Lung (tissue), 12 donors: Measurements from ENCODE around the gene UNC5A. TPM values are rescaled to one million over a fixed set of nuclear protein-coding genes. Genes with fewer than 3 reads are reported as not detected.
"Not testable (repeated sequence)": the region's sequence is repeated elsewhere in the genome, so short reads cannot be mapped to it uniquely, and the experiment has no call there.

Source experiments
- ATAC-seq: fragments of 200-7000 bp; cut with Tn5 transposase; one replicate; pipeline ENCODE4 v1.9.1; 2020; ENCODE audit warnings: moderate number of reproducible peaks; ENCODE audit not compliant: insufficient read depth, low FRiP score
- DNase-seq, 3 donors: peaks; one replicate each; pipeline ENCODE4 v3.0.0-alpha.2; 2013 to 2017
- H3K27ac ChIP-seq, 2 donors: one replicate each; pipeline ENCODE4 v1.5.1; 2013; ENCODE audit warnings: mild to moderate bottlenecking in 2 of 2, moderate library complexity in 2 of 2, control low read depth in 1 of 2, inconsistent platforms in 1 of 2, low read depth in 1 of 2, low read length in 1 of 2
- H3K27me3 ChIP-seq, 3 donors: one replicate each; pipeline ENCODE4 v1.5.1; 2013; ENCODE audit warnings: low read length in 2 of 3; ENCODE audit not compliant: control insufficient read depth in 3 of 3, insufficient read depth in 3 of 3
- H3K36me3 ChIP-seq, 4 donors: one replicate each; pipeline ENCODE4 v1.5.1; 2013; ENCODE audit warnings: low read length in 4 of 4, mild to moderate bottlenecking in 1 of 4, moderate library complexity in 1 of 4; ENCODE audit not compliant: control insufficient read depth in 4 of 4, insufficient read depth in 4 of 4
- H3K4me1 ChIP-seq, 5 donors: one replicate each; pipeline ENCODE4 v1.5.1; 2013; ENCODE audit warnings: low read length in 5 of 5, mild to moderate bottlenecking in 2 of 5, moderate library complexity in 1 of 5; ENCODE audit not compliant: control insufficient read depth in 5 of 5, insufficient read depth in 5 of 5
- H3K4me3 ChIP-seq: one replicate; pipeline ENCODE4 v1.5.1; 2013; ENCODE audit warnings: mild to moderate bottlenecking, control low read depth, moderate library complexity
- H3K9ac ChIP-seq, 2 donors: one replicate each; pipeline ENCODE4 v1.5.1; 2013; ENCODE audit warnings: low read length in 2 of 2, control low read depth in 1 of 2; ENCODE audit not compliant: insufficient read depth in 1 of 2
- H3K9me3 ChIP-seq, 4 donors: one replicate each; pipeline ENCODE4 v1.5.1; 2013; ENCODE audit warnings: low read length in 3 of 4, mild to moderate bottlenecking in 1 of 4, moderate library complexity in 1 of 4; ENCODE audit not compliant: control insufficient read depth in 4 of 4, insufficient read depth in 3 of 4
- WGBS, 2 donors: extraction: QIAGEN DNeasy Blood & Tissue Kit; methylation state at CpG; one replicate each; pipeline ENCODE4 v1.1.7; 2013; 5-methylcytosine and 5-hydroxymethylcytosine counted together
- polyA plus RNA-seq, 2 donors: library from polyadenylated mRNA; stranded (reverse); fragments of 200-250 nt; gene quantifications; one replicate each; pipeline ENCODE4 v1.2.1, GENCODE V29; 2013
- total RNA-seq, 2 donors: library from RNA; depleted of rRNA in 1 of 2; stranded (reverse); fragments of >200 nt in 1 of 2; gene quantifications; one replicate each; pipeline ENCODE4 v1.2.1, GENCODE V29; 2014 to 2021
- TF ChIP-seq, protein P1 (sequence below): IDR thresholded peaks from 2 replicates; pipeline ENCODE4 v1.5.1; 2012; ENCODE audit warnings: mild to moderate bottlenecking; ENCODE audit errors: control extremely low read depth, extremely low read depth
- donor health status: control.
- donor health status: control.
- donor health status: Bipolar disorder and iron deficiency.
- donor health status: healthy.
- donor health status: DM: yes; HTN: yes; CAD: no.

The UNC5A gene
- total and polyA plus RNA-seq, 4 donors = 0.08 to 0.40 (median 0.13) TPM

DNA sequence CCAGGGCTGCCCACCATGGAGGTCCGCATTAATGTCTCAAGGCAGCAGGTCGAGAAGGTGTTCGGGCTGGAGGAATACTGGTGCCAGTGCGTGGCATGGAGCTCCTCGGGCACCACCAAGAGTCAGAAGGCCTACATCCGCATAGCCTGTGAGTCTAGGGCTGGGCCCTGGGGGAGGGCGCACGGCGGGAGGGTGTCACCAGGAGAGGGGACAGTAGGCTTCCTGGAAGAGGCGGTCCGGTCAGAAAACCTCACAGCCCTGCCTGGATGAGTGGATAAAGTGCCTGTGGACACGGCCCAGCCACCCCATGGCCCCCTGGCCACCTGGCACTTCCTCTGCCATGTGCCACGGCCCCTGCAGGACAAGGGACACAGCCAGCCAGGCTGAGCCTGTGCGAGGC is 57.8 kb downstream of the UNC5A start:
- no peak overlapping the region for H3K27ac ChIP-seq
- H3K9me3 ChIP-seq = peaks cover 0 to 2% (median 0%) of the 10 kb centered on the region in 4 donors
- no peak for ATAC-seq
- H3K9ac ChIP-seq = no peak overlapping the region
- H3K27me3 ChIP-seq = peaks cover 10 to 20% (median 12%) of the 10 kb centered on the region in 3 donors
- no peaks in the 10 kb centered on the region for H3K36me3 ChIP-seq
- H3K4me1 ChIP-seq = no peaks in the 10 kb centered on the region
- TF ChIP-seq, protein P1, sequence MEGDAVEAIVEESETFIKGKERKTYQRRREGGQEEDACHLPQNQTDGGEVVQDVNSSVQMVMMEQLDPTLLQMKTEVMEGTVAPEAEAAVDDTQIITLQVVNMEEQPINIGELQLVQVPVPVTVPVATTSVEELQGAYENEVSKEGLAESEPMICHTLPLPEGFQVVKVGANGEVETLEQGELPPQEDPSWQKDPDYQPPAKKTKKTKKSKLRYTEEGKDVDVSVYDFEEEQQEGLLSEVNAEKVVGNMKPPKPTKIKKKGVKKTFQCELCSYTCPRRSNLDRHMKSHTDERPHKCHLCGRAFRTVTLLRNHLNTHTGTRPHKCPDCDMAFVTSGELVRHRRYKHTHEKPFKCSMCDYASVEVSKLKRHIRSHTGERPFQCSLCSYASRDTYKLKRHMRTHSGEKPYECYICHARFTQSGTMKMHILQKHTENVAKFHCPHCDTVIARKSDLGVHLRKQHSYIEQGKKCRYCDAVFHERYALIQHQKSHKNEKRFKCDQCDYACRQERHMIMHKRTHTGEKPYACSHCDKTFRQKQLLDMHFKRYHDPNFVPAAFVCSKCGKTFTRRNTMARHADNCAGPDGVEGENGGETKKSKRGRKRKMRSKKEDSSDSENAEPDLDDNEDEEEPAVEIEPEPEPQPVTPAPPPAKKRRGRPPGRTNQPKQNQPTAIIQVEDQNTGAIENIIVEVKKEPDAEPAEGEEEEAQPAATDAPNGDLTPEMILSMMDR = no peak
- DNase-seq = no peak
- no peak overlapping the region for H3K4me3 ChIP-seq
- WGBS, 2 donors = 83 to 90% methylated on average over 14 of the region's 14 CpGs

DNA sequence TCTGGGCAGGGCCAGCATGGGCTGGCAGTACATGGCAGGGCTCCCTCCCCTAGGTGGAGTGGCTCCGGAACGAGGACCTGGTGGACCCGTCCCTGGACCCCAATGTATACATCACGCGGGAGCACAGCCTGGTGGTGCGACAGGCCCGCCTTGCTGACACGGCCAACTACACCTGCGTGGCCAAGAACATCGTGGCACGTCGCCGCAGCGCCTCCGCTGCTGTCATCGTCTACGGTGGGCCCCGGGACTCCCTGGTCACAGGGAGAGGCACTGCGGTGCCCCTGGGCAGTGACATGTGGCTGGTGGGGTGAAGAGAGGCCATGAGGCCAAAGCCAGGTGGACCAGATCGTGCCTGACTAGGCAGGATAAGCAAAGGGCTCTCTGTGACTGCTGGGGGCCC is 58.4 kb downstream of the UNC5A start:
- H3K4me1 ChIP-seq = no peaks in the 10 kb centered on the region
- H3K27me3 ChIP-seq = peaks cover 8 to 20% (median 10%) of the 10 kb centered on the region in 3 donors
- DNase-seq (no peak), ATAC-seq (no peak)
- H3K9ac ChIP-seq = no peak overlapping the region
- H3K9me3 ChIP-seq = peaks cover 0 to 2% (median 0%) of the 10 kb centered on the region in 4 donors
- WGBS, 2 donors = 91 to 93% methylated on average over 20 of the region's 20 CpGs
- no peak overlapping the region for H3K27ac ChIP-seq
- H3K36me3 ChIP-seq = no peaks in the 10 kb centered on the region
- TF ChIP-seq, protein P1 = no peak
- H3K4me3 ChIP-seq = no peak overlapping the region

DNA sequence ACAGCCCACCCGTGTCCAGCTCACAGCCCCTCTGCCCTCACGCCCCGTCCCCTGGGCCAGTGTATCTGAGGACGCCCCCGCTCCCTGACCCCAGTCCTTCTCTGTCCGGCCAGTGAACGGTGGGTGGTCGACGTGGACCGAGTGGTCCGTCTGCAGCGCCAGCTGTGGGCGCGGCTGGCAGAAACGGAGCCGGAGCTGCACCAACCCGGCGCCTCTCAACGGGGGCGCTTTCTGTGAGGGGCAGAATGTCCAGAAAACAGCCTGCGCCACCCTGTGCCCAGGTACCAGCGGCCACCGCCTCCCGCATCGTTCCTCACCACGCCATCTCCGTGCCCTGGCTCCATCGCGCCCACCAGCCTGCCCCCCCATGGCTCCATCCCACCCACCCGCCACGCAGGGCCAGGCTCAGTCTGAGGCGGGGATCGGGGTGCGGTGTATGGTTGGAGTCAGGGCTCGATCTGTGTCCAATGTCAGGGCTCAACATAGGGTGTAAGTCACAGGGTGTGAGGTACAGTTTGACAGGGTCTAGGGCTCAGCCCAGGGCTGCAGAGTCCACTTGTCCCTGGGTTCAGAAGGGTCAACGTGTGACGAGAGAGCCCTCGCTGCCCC is 59.2 kb downstream of the UNC5A start:
- TF ChIP-seq, protein P1 = no peak

DNA sequence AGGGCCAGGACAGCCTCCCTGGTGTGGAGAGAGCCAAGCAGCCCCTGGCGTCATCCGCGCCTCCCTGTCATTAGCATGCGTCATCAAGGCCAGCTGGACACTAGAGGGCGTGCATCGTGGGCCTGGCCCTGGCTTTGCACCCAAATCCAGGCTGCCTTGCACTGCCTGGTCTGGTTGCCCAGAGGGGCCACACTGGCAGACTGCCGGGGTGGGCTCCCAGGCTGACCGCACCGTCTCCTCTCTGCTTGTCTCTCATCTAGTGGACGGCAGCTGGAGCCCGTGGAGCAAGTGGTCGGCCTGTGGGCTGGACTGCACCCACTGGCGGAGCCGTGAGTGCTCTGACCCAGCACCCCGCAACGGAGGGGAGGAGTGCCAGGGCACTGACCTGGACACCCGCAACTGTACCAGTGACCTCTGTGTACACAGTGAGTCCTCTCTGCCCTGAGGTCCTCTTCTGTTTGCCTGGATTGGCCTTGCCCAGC is 59.8 kb downstream of the UNC5A start:
- Histone ChIP-seq H3K36me3 (no peaks in the 10 kb centered on the region), H3K4me3 (no peak overlapping the region), H3K4me1 (no peaks in the 10 kb centered on the region), H3K27ac (no peak overlapping the region), H3K9me3 (peaks cover 0 to 5% (median 0%) of the 10 kb centered on the region in 4 donors), H3K9ac (no peak overlapping the region), H3K27me3 (peaks cover 3 to 25% (median 6%) of the 10 kb centered on the region in 3 donors)
- ATAC-seq = no peak
- WGBS, 2 donors = 60 to 68% methylated on average over 17 of the region's 17 CpGs
- peak; percentile 52 to 63 (median 53) for DNase-seq
- TF ChIP-seq, protein P1 = no peak

More for the DNA sequence above, 59.2 kb downstream of the UNC5A start:
- no peak overlapping the region for H3K27ac ChIP-seq
- no peaks in the 10 kb centered on the region for H3K36me3 ChIP-seq
- WGBS, 2 donors = 81 to 82% methylated on average over 38 of the region's 38 CpGs
- H3K27me3 ChIP-seq = peaks cover 6 to 21% (median 9%) of the 10 kb centered on the region in 3 donors
- no peaks in the 10 kb centered on the region for H3K4me1 ChIP-seq
- DNase-seq (no peak), ATAC-seq (no peak)
- H3K9me3 ChIP-seq = peaks cover 0 to 5% (median 0%) of the 10 kb centered on the region in 4 donors
- no peak overlapping the region for H3K9ac ChIP-seq
- H3K4me3 ChIP-seq = no peak overlapping the region

DNA sequence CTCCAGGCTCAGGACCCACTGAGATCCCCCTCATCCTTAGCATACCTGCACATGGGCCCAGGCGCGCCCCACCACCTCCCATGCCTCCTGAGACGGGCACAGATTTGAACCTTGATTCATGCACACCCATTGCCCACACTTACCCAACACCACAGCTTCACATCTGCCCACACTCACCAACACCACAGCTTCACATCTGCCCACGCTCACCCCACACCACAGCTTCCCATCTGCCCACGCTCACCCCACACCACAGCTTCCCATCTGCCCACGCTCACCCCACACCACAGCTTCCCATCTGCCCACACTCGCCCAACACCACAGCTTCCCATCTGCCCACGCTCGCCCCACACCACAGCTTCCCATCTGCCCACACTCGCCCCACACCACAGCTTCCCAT is 60.3 kb downstream of the UNC5A start:
- WGBS, 2 donors = 46 to 70% methylated on average over 10 of the region's 10 CpGs
- ATAC-seq, H3K9me3 ChIP-seq, H3K4me1 ChIP-seq, H3K4me3 ChIP-seq, H3K9ac ChIP-seq, H3K36me3 ChIP-seq, H3K27ac ChIP-seq, DNase-seq: not testable (repeated sequence)
- peaks cover 0 to 30% (median 10%) of the 10 kb centered on the region in 3 donors for H3K27me3 ChIP-seq
